Aorta (tissue), 5 donors: Measurements from ENCODE around the gene WSB1. TPM values are rescaled to one million over a fixed set of nuclear protein-coding genes. Genes with fewer than 3 reads are reported as not detected.

Experiments used
- ATAC-seq: fragments of 200-7000 bp; cut with Tn5 transposase; one replicate; pipeline ENCODE4 v1.9.1; 2022; ENCODE audit warnings: moderate library complexity; ENCODE audit not compliant: low FRiP score
- DNase-seq, 2 donors: peaks; one replicate each; pipeline ENCODE4 v3.0.0-alpha.2; 2020
- H3K27ac ChIP-seq, 2 donors: one replicate each; pipeline ENCODE4 v1.5.1; 2013; ENCODE audit warnings: low read length in 2 of 2, mild to moderate bottlenecking in 2 of 2, moderate library complexity in 2 of 2, control low read depth in 1 of 2, inconsistent platforms in 1 of 2, low read depth in 1 of 2
- H3K27me3 ChIP-seq, 2 donors: one replicate each; pipeline ENCODE4 v1.6.1; 2013; ENCODE audit warnings: control low read depth in 1 of 2, low read length in 1 of 2, mild to moderate bottlenecking in 1 of 2, moderate library complexity in 1 of 2; ENCODE audit not compliant: insufficient read depth in 2 of 2, control insufficient read depth in 1 of 2
- H3K36me3 ChIP-seq, 2 donors: one replicate each; pipeline ENCODE4 v1.6.1; 2013; ENCODE audit warnings: control low read depth in 1 of 2, low read length in 1 of 2, mild to moderate bottlenecking in 1 of 2; ENCODE audit not compliant: insufficient read depth in 2 of 2, control insufficient read depth in 1 of 2
- H3K4me1 ChIP-seq, 2 donors: one replicate each; pipeline ENCODE4 v1.6.1; 2013; ENCODE audit warnings: low read length in 2 of 2, control low read depth in 1 of 2, mild to moderate bottlenecking in 1 of 2, moderate library complexity in 1 of 2; ENCODE audit not compliant: insufficient read depth in 2 of 2, control insufficient read depth in 1 of 2
- H3K4me3 ChIP-seq, 2 donors: one replicate each; pipeline ENCODE4 v1.5.1; 2013; ENCODE audit warnings: low read length in 2 of 2, control low read depth in 1 of 2, mild to moderate bottlenecking in 1 of 2
- H3K9me3 ChIP-seq: one replicate; pipeline ENCODE4 v1.6.1; 2013; ENCODE audit warnings: mild to moderate bottlenecking, low read length; ENCODE audit not compliant: control insufficient read depth
- WGBS, 2 donors: extraction: QIAGEN DNeasy Blood & Tissue Kit; methylation state at CpG; one replicate each; pipeline ENCODE4 v1.1.7; 2013; 5-methylcytosine and 5-hydroxymethylcytosine counted together
- intact Hi-C, 2 donors: fragments of 100-400 bp; cut with DNase I; formaldehyde crosslinking; loops; one replicate each; pipeline versions ENCODE4 v1.14.2 to v1.15.0; 2022
- polyA plus RNA-seq, 2 donors: library from polyadenylated mRNA; stranded (reverse); fragments of 200-250 nt; gene quantifications; one replicate each; pipeline ENCODE4 v1.2.3, GENCODE V29; 2013
- total RNA-seq, 2 donors: library from RNA; stranded (reverse); fragmentation: NEBNext Ultra II Directional; extraction: Animal tissue kit (Norgen Biotek cat#: 25700); gene quantifications; one replicate each; pipeline ENCODE4 v1.2.1, GENCODE V29; 2021
- donor health status: healthy with polysubstance abuse.
- donor health status: Bipolar disorder and iron deficiency.
- donor health status: DM: no; HTN: no; CAD: no.
- donor health status: DM: no; HTN: no; CAD: no.
- donor health status: DM: yes; HTN: yes; CAD: no.

The WSB1 gene
- total and polyA plus RNA-seq, 4 donors, result 18.2 to 355 (median 271) TPM

DNA sequence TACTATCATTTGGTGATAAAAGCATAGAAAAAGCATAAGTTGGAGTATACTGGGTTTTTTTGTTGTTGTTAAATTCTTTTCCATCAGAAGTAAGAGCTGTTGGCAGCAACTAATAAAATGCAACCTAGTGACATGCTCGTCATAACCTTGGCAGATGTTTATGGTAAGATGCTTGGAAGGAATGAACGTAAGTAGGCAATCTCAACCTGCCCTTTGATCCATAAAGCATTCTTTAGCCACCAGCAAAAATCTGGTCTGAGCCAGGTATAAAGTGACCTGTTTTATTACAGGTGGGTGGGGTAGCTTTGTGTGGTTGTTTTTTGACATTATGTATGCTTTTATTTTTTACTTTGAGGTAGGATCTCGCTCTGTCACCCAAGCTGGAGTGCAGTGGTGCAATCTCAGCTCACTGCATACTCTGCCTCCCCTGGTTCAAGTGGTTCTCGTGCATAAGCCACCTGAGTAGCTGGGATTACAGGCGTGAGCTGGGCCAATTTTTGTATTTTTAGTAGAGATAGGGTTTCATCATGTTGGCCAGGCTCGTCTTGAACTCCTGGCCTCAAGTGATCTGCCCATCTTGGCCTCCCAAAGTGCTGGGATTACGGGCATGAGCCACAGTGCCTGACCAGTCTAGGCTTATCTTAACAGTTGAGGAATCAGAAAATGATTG, 22.0 kb downstream of the WSB1 start:
- peaks cover 0 to 3% of the 10 kb centered on the region in 2 donors for H3K4me1 ChIP-seq
- H3K4me3 ChIP-seq, result no peak overlapping the region
- DNase-seq, result no peak
- H3K36me3 ChIP-seq, result peaks cover 2 to 3% of the 10 kb centered on the region in 2 donors
- H3K9me3 ChIP-seq, result no peaks in the 10 kb centered on the region
- no peak for ATAC-seq
- 36 to 41% methylated on average over 7 of the region's 7 CpGs for WGBS, 2 donors
- intact Hi-C loops, result no loop called here
- no peaks in the 10 kb centered on the region for H3K27me3 ChIP-seq
- peak overlapping the region; percentile 81 to 92 for H3K27ac ChIP-seq

DNA sequence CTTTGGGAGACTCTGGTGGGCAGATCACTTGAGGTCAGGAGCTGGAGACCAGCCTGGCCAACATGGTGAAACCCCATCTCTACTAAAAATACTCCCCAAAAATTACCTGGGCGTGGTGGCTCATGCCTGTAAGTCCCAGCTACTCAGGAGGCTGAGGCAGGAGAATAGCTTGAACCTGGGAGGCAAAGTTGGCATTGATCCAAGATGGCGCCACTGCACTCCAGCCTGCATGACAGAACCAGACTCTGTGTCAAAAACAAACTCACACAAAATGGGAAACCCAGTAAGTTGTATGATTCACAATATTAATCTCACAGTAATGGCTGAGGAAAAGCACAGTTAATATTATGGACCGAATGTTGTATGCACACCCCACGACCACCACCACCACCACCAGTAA, 24.3 kb downstream of the WSB1 start:
- WGBS, 2 donors, result 72 to 73% methylated on average over 4 of the region's 4 CpGs

GRCh38 chr17:27318633-27319032, 24.7 kb downstream of the WSB1 start:
- intact Hi-C loops, result no loop called here
- Histone ChIP-seq H3K36me3 (no peaks in the 10 kb centered on the region), H3K9me3 (no peaks in the 10 kb centered on the region), H3K4me1 (peaks cover 0 to 3% of the 10 kb centered on the region in 2 donors), H3K4me3 (no peak overlapping the region), H3K27ac (peak overlapping the region in 1 of 2 donors; percentile 4), H3K27me3 (no peaks in the 10 kb centered on the region)
- ATAC-seq (no peak), DNase-seq (no peak)
- 88 to 90% methylated on average over 6 of the region's 6 CpGs for WGBS, 2 donors

More for the DNA sequence above, 24.3 kb downstream of the WSB1 start:
- DNase-seq (no peak), ATAC-seq (no peak)
- Histone ChIP-seq H3K4me3 (no peak overlapping the region), H3K9me3 (no peaks in the 10 kb centered on the region), H3K27me3 (no peaks in the 10 kb centered on the region), H3K4me1 (peaks cover 0 to 3% of the 10 kb centered on the region in 2 donors), H3K27ac (peak overlapping the region in 1 of 2 donors; percentile 4), H3K36me3 (no peaks in the 10 kb centered on the region)
- intact Hi-C loops, result no loop called here

DNA sequence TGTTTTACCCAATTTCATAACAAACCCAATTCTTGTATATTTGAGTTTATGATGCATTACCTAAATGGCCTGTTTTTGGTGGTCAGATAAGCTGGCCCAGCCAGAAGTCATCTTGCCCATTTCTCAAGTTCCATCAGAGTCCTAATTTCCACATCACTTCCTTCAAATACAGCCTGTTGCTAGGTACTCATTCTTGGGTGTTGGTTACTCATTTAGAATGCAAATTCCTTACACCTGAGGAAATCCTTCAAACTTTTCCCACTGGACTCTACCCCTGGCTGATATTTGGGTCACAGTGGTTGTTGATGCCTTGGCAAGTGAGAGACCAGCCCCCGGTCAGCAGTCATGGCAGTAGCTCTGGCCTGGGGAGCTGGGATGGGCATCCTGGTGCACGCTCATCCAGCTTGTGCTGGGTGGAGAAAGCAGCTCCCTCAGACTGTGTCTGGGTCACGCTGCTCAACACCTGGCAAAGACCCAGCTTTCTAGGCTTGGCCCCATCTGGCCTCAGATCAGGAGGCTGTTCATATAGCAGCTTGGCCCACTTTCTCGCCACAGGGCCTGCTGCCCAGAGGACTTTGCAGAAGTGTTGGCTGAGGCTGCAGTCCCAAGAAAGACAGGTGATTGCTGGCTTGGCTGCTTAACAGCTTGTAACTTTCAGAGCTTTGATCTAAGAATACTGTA, 25.8 kb downstream of the WSB1 start:
- intact Hi-C loops, result no loop called here
- H3K4me1 ChIP-seq, result peaks cover 0 to 3% of the 10 kb centered on the region in 2 donors
- H3K27me3 ChIP-seq, result no peaks in the 10 kb centered on the region
- WGBS, 2 donors, result 2 to 8% methylated on average over 4 of the region's 4 CpGs
- peak; percentile 66 for ATAC-seq
- no peaks in the 10 kb centered on the region for H3K36me3 ChIP-seq
- no peaks in the 10 kb centered on the region for H3K9me3 ChIP-seq
- peak; percentile 74 to 80 for DNase-seq
- H3K4me3 ChIP-seq, result no peak overlapping the region
- peak overlapping the region in 1 of 2 donors; percentile 65 for H3K27ac ChIP-seq

- H3K27me3 ChIP-seq, result no peaks in the 10 kb centered on the region
- intact Hi-C loops, result no loop called here
- H3K27ac ChIP-seq, result no peak overlapping the region
- no peak for DNase-seq
- no peak for ATAC-seq
- no peak overlapping the region for H3K4me3 ChIP-seq
- no peaks in the 10 kb centered on the region for H3K9me3 ChIP-seq
- H3K36me3 ChIP-seq, result no peaks in the 10 kb centered on the region
- 41 to 46% methylated on average over 4 of the region's 4 CpGs for WGBS, 2 donors
- H3K4me1 ChIP-seq, result peaks cover 0 to 3% of the 10 kb centered on the region in 2 donors
Measured at GRCh38 chr17:27320222-27320560, 26.3 kb downstream of the WSB1 start.

DNA sequence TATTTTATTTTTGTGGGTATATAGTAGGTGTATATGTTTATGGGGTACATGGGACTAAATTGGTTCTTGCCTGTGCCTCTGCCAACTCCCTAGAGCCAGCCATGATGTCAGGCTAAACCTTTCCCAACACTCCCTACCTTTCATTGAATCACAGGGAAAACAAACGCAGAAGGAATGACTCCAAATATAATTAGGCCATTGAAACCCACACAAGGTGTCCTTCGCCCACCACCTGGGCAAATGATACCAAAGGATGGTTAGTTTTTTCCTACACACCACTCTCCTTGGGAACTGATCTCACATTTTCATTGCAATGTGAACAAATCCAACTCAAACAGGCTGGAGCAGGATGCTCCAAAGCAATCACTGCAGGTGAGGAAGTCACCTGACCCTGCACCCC, 27.5 kb downstream of the WSB1 start:
- Histone ChIP-seq H3K4me1 (peaks cover 0 to 3% of the 10 kb centered on the region in 2 donors), H3K4me3 (no peak overlapping the region), H3K9me3 (no peaks in the 10 kb centered on the region), H3K27me3 (no peaks in the 10 kb centered on the region), H3K36me3 (no peaks in the 10 kb centered on the region), H3K27ac (no peak overlapping the region)
- intact Hi-C loops, result no loop called here
- no peak for ATAC-seq
- 59 to 63% methylated on average over 2 of the region's 2 CpGs for WGBS, 2 donors
- no peak for DNase-seq

- ATAC-seq (no peak), DNase-seq (no peak)
- Histone ChIP-seq H3K27me3 (no peaks in the 10 kb centered on the region), H3K4me1 (peaks cover 0 to 3% of the 10 kb centered on the region in 2 donors), H3K27ac (no peak overlapping the region), H3K9me3 (no peaks in the 10 kb centered on the region), H3K36me3 (no peaks in the 10 kb centered on the region), H3K4me3 (no peak overlapping the region)
- WGBS, 2 donors, result 87 to 100% methylated on average over 1 of the region's 1 CpG
- intact Hi-C loops, result no loop called here
Measured at GRCh38 chr17:27322026-27322425, 28.1 kb downstream of the WSB1 start.

- Histone ChIP-seq H3K36me3 (no peaks in the 10 kb centered on the region), H3K9me3 (no peaks in the 10 kb centered on the region), H3K4me1 (peaks cover 0 to 3% of the 10 kb centered on the region in 2 donors), H3K4me3 (no peak overlapping the region), H3K27me3 (no peaks in the 10 kb centered on the region), H3K27ac (peak overlapping the region in 1 of 2 donors; percentile 31)
- DNase-seq (no peak), ATAC-seq (no peak)
- intact Hi-C loops, result no loop called here
- WGBS, 2 donors, result 57 to 60% methylated on average over 4 of the region's 4 CpGs
Measured at GRCh38 chr17:27322690-27323508, 29.0 kb downstream of the WSB1 start.
